NCI-H1105 (cell line): ENCODE data around the gene CACNA1S.

ENCODE experiments used
- DNase-seq: peaks from one replicate; lab custom pipeline; 2025; lab: John Stamatoyannopoulos, UW

Gene CACNA1S

GRCh38 chr1:201115390-201115937 is 3.2 kb upstream of the CACNA1S start:
- DNase-seq, result no peak

GRCh38 chr1:201114245-201115131 is 2.3 kb upstream of the CACNA1S start:
- DNase-seq, result peak; percentile 96

DNA sequence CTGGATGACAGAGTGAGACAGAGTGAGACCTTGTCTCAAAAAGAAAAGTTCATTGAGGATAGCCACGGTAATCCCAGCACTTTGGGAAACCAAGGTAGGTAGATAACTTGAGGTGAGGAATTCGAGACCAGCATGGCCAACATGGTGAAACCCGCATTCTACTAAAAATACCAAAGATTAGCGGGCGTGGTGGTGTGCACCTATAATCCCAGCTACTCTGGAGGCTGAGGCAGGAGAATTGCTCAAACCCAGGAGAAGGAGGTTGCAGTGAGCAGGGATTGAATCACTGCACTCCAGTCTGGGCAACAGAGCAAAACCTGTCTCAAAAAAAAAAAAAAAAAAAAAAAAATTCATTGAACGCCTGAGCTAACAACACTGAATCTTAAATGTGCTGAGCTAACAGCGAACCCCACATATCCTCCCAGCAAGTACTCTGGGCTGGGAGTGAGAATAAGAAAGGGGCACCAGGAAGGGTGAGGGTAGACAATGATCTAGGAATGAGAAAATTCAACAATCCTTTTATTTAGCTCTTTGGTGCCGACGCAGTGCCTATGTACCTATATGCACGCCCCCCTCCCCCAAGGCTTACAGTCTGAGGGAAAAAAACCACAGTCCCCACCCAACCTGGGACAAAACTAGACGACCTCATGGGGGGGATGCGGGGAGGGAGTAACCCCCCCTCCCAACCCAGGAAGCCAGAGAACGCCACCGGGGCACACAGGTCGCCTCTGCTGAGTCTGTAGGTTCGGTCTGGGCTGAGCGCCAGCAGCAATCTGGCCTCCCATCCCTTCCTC is 1.4 kb upstream of the CACNA1S start:
- DNase-seq, result no peak

GRCh38 chr1:201112926-201113325 is 700 bp upstream of the CACNA1S start:
- DNase-seq, result no peak

- DNase-seq, result no peak
Measured at GRCh38 chr1:201111672-201112071, 554 bp downstream of the CACNA1S start.

GRCh38 chr1:201111156-201111555 is 1.1 kb downstream of the CACNA1S start:
- DNase-seq, result no peak

- no peak for DNase-seq
Measured at GRCh38 chr1:201110616-201111015, 1.6 kb downstream of the CACNA1S start.

- DNase-seq, result no peak
Measured at GRCh38 chr1:201110138-201110537, 2.1 kb downstream of the CACNA1S start.

- DNase-seq, result no peak
Measured at GRCh38 chr1:201109651-201110050, 2.6 kb downstream of the CACNA1S start.

DNA sequence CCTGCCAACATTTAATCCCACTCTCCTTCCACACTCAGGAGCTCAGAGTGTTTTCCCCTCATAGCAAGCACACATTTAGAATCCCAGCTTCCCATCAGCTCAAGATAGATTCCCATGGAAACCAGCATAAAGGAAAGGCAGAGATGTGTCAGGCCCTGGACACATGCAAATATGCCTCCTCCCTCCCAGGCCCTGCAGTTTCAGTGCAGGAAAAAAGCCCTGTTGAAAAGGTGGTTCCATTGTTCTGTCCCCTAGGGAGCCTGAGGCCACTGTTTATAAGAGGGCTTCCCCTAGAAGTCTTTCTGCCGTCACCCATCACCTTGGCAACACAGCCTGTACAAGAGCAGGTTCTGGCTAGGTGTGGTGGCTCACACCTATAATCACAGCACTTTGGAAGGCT is 3.6 kb downstream of the CACNA1S start:
- DNase-seq, result peak; percentile 11

GRCh38 chr1:201105688-201106087 is 6.5 kb downstream of the CACNA1S start:
- no peak for DNase-seq

GRCh38 chr1:201104141-201104540 is 8.1 kb downstream of the CACNA1S start:
- DNase-seq, result no peak

DNA sequence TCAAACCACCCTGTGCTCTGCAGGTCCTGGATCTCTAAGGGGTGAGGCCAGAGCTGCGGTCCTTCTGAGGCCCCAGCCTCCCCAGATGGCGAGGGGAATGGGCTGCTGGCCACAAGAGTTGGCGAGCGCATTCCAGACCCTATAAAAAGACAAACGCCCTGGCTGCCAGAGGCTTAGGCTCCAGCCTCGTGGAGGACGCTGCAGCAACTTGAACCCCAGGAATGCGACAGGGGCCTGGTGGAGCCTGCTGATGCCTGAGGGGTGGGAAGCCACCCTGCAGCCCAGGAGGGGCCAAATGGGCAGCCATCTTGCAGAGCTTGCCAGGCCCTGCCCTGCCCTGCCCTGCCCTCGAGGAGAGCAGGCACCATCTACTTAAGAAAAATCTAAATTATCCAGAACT is 8.6 kb downstream of the CACNA1S start:
- DNase-seq, result no peak

DNA sequence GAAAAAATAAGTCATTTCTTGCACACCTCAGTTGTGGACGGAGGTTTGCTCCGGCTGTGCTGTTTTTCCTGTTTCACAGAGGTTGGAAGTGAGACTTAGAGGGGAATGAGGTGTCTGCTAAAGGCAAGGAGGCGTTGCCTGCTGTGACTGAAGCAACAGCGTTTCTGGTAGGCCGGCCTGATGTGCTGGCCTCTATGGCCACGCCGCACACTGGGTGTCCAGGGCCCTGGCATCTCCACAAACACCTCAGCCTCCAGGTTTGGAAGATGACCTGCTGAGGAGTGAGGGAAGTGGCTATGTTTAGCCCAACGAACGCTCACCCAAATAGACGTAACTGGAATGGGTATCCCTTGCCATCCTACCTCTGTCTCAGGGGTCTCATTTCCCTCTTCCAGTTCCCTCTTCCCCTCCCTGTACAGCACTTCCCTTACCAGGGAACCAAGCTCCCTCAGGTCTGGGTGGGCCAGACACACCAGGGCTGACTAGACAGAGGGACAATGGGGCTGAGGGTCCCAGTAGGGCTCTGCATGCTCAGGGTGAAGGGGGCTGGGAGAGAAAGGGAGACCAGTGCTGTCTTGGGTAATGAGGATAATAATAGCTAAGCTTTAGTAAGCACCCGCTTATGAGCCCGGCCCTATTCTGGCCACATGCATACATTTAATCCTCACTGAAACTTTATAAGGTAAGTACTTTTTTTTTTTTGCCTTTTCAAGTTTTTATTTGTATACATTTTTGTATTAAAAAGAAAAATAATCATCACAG is 11.9 kb downstream of the CACNA1S start:
- DNase-seq, result no peak

- DNase-seq, result no peak
Measured at GRCh38 chr1:201098992-201099677, 13.1 kb downstream of the CACNA1S start.

DNA sequence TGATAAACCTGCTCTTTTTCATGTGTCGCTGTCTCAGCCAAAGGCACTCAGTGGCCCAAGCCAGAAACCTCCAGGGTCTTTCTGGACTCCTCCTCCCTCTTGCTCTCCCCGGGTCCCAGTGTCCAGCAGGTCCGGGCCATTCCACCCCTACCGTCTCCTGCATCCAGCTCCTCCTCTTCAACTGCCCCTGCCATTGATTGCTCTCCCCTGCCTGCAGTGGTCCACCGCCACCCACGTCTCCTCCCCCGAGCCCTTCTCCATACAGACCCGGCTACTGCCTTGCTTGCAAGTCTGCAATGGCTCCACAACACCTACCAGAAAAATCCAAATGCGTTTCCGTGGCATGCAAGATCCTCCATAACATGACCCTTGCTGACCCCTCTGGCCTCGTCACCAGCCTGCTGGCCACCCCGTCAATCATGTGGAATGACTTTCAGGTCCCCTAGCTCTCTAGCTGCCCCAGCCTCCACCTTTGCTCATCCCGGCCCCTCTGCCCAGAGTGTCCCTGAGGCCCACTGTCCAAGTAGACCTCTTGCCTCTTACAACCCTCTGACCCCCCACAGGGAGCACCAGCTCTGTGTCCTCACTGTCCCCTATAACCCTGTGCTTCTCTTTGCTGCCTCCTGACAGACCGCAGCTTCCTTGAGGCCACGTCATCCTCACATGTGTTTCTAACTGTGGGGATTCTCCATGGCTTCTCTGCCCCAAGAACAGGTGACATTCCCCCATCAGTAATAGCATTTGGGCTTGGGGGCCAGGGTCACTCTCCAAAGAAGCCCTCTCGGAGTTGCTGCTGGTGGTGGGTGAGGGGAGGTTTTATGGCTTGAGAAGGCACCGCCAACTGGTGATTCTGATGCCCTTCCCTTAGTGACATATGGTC is 15.0 kb downstream of the CACNA1S start:
- DNase-seq, result no peak

- DNase-seq, result no peak
Measured at GRCh38 chr1:201096041-201096461, 16.2 kb downstream of the CACNA1S start.

DNA sequence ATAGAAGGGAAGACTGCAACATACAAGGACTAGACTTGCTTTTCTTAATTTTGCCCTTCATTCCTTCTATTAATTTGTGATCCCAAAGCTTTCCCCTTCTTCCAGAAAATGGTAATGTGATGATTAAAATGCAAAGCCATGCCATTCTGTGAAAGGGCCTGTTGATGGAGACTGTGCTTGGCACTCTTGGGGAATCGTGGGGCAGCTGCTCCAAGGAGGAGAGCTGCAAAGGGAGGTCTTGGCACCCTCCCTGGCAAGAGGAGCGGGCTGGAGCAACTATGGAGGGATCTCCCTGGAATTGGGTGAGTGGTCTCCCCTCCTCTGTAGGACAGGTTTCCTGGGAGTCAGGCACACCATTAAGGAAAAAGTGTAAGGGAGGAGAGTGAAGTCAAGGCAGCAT is 16.6 kb downstream of the CACNA1S start:
- DNase-seq, result no peak

DNA sequence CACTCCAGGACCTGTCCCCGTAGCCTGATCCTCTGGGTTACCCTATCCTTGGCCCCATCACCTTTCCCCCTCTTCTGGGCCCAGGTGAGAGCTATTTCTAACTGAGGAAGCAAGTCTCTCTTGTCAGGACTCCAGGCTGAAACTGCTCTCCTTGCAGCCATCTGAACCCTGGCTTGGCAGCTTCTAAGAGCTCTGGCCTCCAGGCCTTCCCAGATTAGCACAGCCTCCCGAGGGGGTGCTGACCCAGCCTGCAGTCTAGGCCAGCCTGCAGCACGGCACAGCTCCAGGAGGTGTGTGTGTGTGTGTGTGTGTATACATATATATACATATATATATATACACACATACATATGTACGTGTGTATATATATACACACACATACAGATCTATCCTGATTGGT is 17.4 kb downstream of the CACNA1S start:
- DNase-seq, result no peak

- no peak for DNase-seq
Measured at GRCh38 chr1:201093962-201094361, 18.3 kb downstream of the CACNA1S start.
